Activated T-cell treated with anti-CD3 and anti-CD28 coated beads, Interleukin-2, amount 50 U/mL, for 48 hours (primary cell): ENCODE results near the gene PLIN3.
A peak's percentile ranks its signal among the peaks of the same experiment; 100 is the strongest.
"Not testable (repeated sequence)": the region's sequence is repeated elsewhere in the genome, so short reads cannot be mapped to it uniquely, and the experiment has no call there.

Experiments
- DNase-seq, 2 experiments: peaks; one replicate each; pipeline ENCODE4 v3.0.0-alpha.2; 2020

The PLIN3 gene

GRCh38 chr19:4867534-4868285, at the start of gene PLIN3:
PLIN3 (minus strand) TSS chr19:4867667; CDS start chr19:4861394, 6,273 bp downstream.
- peak; percentile 98 for DNase-seq

- peak; percentile 54 to 57 for DNase-seq
Observed at GRCh38 chr19:4916292-4917082, 49.0 kb upstream of the PLIN3 start.

- DNase-seq = peak; percentile 79 to 80
Observed at GRCh38 chr19:4914736-4915501, 47.5 kb upstream of the PLIN3 start.

- peak; percentile 53 to 58 for DNase-seq
Observed at GRCh38 chr19:4913996-4914735, 46.7 kb upstream of the PLIN3 start.

GRCh38 chr19:4911786-4912672, 44.6 kb upstream of the PLIN3 start:
- DNase-seq = peak; percentile 86 to 88

- no peak for DNase-seq
Observed at GRCh38 chr19:4911314-4911713, 43.8 kb upstream of the PLIN3 start.

GRCh38 chr19:4910594-4911281, 43.3 kb upstream of the PLIN3 start:
- peak in 1 of 2 experiments; percentile 53 for DNase-seq

- peak; percentile 96 to 97 for DNase-seq
Observed at GRCh38 chr19:4909897-4910593, 42.6 kb upstream of the PLIN3 start.

- peak; percentile 87 to 91 for DNase-seq
Observed at GRCh38 chr19:4909156-4909896, 41.9 kb upstream of the PLIN3 start, which contains the start of gene UHRF1. UHRF1 (plus strand) TSS chr19:4909501; CDS start chr19:4910886, 1,385 bp downstream.

- DNase-seq = peak in 1 of 2 experiments; percentile 22
Observed at GRCh38 chr19:4908781-4909155, 41.3 kb upstream of the PLIN3 start.

GRCh38 chr19:4908360-4908759, 40.9 kb upstream of the PLIN3 start:
- DNase-seq = no peak

- DNase-seq = no peak
Observed at GRCh38 chr19:4906963-4907362, 39.5 kb upstream of the PLIN3 start.

- DNase-seq = no peak
Observed at GRCh38 chr19:4904481-4904880, 37.0 kb upstream of the PLIN3 start.

GRCh38 chr19:4902796-4903195, 35.3 kb upstream of the PLIN3 start, which contains the start of gene ARRDC5:
ARRDC5 (minus strand) TSS chr19:4902896; CDS start chr19:4902825, 71 bp downstream.
- DNase-seq = no peak

GRCh38 chr19:4900879-4901278, 33.4 kb upstream of the PLIN3 start:
- DNase-seq = not testable (repeated sequence)

- DNase-seq = no peak
Observed at GRCh38 chr19:4897146-4897545, 29.7 kb upstream of the PLIN3 start.

GRCh38 chr19:4896372-4896771, 28.9 kb upstream of the PLIN3 start:
- DNase-seq = no peak

- not testable (repeated sequence) for DNase-seq
Observed at GRCh38 chr19:4892962-4893361, 25.5 kb upstream of the PLIN3 start.

- no peak for DNase-seq
Observed at GRCh38 chr19:4891066-4891465, 23.6 kb upstream of the PLIN3 start.
